HT-29 (cell line): ENCODE data around the gene FOXN3. TPM values are rescaled to one million over a fixed set of nuclear protein-coding genes. Genes with fewer than 3 reads are reported as not detected.
A peak's percentile ranks its signal among the peaks of the same experiment; 100 is the strongest.

ENCODE experiments used
- DNase-seq: peaks from one replicate; pipeline ENCODE4 v3.0.0-alpha.2; 2015; ENCODE audit warnings: low spot score
- total RNA-seq: library from RNA; depleted of rRNA; stranded (reverse); fragments of >200 nt; shearing (Covaris generic); gene quantifications from 2 replicates; pipeline ENCODE4 v1.2.3, GENCODE V29; 2014

Gene FOXN3
- total RNA-seq, 1 experiment from 2014 or later, result 9.4 TPM

DNA sequence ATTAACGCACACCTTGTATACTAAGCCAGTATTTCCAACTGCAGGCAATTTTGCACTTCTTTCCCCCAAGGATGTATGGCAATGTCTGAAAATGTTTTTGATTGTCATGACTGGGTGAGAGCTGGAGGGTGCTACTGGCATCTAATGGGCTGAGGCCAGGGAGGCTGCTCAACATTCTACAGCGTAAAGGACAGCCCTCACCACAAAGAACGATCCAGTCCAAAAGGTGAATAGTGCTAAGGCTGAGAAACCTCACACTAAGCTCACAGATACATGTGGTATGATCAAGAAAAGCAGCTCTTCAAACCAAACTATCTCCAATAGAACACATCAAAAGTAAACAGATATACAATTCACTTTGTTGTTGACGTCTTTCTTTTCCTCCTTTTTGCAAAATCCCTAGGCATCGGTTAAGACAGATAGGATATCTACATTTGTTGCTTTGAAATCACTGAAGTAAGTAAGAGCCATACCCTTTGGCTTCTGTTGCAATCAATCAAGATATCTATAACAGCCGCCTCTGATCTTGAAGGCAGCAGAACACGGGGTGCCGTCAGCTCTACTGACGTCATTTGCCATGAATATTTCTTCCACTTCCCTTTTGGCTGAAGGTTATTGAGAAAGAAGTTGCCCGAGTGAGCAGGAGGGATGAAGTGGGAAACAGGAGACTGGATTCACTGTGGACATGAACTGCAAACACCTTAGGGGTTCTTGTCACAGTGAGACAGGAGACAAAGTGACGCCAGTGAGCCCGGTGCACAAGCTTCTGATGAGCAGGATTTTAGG is 218.3 kb downstream of the FOXN3 start:
- no peak for DNase-seq

DNA sequence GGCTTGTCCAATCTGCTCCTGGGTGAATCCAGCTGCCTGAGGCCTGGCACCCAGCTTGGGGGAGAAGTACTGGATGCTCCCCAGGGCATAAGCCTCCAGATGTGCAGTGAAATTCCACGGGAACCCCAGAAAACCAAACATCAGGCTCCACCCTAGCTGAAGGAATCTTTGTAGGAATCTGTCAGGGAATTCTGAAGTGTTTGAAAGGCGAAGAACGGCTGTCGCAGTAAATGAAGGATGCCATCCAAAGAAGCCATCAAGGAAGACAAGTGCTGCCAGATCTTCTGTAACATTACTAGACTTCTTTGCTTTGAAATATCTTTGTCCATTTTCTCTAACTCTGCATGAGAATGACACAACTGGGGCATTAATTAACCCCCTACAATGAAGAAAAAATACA is 219.4 kb downstream of the FOXN3 start:
- DNase-seq, result no peak

DNA sequence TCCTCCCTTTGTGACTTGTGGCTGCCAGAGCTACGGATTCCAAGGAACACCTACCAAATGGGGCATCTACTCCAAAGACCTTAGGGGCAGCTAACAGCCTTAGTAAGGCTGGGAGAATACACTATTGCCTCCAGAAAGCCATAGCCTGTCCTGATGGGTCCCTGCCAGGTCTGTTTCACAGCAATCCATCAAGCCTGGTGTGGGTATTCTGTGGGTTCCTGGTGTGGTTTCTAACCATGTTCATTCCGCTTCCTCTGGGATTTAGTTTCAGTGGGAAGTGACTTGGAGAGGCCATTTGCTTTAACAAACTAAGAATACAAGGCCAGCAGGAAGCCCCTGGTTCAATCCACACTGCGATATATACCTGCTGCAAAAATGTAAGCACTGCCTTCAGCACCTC is 220.5 kb downstream of the FOXN3 start:
- DNase-seq, result no peak

DNA sequence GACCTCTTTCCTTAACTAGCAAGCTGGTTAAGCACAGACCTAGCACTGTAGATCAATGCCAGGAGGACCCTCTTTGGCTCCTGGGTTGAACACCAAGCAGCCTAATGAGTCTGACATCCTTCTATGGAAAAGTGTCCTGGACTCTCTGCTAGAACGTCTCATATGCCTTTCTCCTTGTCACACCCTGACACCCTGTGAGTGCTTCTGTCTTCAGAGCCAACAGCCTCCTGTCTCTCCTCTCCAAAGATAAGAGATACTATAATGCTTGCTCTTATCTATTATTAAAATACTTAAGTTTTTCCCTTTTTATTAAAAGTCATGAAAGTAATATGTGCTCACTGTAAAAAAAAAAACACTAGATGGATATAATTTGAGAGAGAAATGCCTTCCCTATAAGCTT is 222.7 kb downstream of the FOXN3 start:
- DNase-seq, result no peak

DNA sequence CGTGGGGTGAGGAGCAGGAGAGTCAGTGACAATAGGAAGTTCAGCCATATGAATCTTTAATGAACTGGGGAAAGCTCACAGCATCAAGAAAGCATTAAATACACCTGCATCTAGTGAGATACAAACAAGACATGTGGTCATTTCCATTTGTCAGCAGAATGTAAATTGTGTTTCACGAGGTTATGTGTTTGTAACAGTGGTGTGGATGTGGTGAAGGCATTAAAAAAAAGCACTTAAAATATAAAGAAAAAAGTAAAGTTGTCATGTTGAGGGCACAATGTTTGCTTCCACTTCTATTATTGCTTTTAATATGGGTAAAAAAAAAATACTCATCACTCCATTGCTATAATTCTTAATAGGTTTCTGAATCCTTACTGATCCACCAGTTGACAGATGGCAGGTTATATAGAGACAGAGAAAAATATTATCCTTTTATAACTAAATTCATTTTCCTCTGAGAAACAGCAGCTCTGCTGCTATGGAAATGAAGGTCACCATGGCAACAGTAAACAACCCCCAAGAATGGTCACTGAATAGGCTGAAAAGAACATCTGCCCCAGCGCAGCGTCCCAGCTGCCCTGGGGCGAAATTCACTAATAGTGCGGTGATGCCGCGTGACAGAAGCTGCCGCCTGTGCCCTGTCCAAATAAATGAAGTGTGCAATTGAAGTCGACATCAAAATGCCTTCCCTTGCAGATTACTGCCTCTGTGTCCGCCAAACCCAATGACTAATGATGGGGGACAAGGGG is 226.1 kb downstream of the FOXN3 start:
- DNase-seq, result no peak

DNA sequence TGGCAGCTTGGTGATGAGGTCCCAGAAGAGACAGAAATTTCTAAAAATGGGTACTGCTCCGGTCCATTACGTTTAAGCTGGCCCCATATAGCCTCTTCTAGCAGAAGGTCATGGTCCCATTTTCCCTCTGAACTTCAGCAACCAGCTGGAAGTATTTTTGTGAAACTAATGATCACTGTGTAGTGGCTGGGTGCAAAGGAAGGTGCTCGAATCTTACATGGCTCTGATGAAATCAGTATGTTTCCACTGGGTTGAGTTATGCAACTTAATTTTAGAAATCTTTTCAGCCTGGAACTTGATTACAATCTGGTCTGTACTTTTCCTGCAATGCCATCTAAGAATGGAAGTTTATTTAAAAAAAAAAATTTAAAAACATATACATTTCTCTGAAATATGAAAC is 228.5 kb downstream of the FOXN3 start:
- DNase-seq, result no peak

DNA sequence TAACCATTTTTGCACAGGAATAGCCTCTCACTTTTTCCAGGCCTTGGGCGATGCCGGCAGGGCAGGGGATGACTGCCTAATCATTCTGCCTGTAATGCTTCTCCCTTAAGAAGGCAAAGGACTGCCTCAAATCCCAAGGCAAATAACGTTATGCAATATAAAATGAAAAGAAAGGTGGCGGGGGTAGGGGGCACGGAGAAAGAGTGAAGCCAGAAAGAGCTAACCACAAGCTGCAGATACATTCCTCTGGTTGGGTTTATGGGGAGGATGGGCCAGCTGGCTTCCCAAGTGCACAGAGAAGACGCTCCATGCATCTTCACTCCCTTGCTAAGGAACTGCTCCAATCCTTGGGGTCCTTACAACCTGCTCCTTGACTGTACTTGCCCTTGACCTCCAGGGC is 229.5 kb downstream of the FOXN3 start:
- DNase-seq, result no peak

DNA sequence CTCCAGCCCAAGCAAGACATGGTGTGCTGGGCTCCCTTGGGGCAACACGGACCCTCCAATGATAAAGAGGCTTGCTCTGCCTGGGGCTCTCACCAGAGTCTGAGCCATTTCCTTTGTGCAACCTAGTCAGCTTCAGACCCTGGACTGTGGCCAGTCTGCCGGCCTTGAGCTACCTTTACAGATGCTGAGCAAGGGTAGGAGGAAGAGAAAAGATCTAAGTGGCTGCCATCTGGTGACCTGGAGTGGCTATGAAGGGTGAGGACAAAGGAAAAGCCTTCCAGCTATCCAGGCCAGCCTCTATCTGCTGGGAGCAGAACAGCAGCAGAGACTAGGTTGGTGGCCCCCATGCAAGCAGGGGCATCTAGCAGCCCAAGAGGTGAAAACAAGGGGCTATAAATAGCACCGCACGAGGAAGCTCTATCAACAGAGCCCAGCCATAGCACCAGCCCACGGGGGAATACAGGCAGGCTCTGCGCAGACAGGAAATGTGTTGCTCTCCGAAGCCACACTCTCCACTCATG is 230.1 kb downstream of the FOXN3 start:
- peak; percentile 4 for DNase-seq

DNA sequence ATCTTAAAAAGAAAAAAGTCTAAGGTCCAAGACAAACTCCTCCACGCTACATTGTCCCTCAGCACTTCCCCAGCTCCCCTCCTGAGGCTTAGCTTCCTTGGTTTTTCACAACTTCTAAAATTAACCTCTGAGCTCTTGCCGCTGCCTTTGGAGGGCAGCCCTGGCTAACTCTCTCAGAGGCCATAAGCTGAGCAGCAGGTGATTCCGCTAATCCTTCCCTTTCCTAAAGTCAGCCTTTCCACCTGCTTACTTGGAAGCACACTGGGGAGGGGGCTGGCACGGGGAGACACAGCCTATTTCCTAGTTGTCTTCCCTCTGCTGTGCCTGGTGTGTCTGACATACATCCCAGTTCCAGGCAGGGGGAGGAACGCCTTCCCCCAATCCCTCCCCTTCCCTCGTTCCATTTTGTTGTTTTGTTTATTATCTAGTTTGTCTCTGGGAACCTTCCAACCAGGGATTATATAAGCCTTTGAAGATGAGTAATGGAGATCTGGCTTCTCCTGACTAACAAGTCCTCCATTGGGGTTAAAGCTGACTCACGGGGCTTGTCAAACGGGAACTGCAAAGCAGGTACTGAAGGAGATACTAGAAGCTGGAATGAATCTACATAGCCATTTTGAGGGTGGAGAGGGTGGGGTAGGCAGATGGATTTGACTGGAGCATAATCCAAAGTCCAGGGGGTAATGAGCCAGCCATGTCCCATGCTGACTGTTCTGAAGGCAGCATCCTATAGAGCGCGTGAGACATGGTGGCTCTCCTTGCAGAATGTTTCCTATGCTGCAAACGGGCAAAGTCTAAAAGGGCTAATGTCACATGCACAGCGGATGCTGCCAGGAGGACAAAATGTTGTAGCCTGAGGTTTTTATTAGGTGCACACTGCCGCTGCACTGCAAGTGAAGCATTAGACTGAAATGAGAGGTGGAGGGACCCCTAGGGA is 230.8 kb downstream of the FOXN3 start:
- peak; percentile 63 for DNase-seq

DNA sequence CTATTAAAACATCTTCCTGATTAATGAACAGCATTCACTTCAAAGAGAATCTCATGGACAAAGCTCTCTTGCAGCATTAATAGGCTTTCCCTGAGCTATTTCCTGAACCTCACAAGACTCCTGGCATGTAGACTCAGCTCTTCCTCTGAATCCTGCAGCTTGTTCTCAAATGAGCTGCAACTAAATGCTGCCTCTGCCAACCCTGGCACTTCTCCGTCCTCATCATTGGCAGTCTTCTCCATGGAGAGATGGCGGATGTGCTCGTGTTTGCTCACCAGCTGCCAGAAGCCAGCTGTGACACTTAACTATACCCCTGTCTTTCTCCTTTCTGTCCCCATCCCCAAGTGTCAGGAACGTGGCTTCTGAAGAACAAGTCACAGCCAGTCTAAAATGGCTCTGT is 232.1 kb downstream of the FOXN3 start:
- no peak for DNase-seq

DNA sequence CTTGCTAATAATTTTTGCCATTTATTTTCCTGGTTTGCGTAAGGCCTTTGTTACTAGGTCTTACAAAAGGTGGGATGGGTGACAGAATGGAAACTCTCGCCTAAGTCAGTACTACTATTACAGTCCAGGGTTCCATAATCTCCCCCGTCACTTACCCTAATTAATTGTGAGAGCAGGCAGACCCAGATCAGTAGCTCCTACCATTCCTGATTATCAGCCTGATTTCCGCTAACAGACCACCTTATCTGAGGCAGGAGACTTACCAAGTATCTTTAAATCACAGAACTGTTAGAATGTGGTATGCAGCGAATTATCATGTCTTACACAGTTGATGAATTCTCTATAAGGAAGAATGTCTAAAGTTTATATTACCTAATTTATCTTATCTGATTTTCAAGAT is 234.7 kb downstream of the FOXN3 start:
- DNase-seq, result no peak

DNA sequence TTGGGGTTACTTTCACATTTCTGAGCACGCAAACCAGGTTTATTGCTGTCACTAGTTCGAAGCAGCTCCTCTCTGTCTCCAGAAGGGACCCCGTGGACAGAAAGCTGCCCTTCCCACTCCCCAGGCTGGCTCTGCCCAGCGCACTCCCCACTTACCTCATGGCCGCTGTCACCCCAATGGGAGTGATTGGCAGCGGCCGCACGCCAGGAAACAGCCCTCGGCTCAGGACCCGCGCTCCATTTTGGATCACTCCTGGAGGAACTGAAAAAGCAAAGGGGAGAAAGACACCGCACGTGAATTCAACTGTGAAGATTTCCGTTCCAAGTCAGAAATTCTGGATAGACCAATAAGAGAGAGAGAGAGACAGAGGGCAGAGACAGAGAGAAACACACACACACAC is 236.5 kb downstream of the FOXN3 start:
- DNase-seq, result no peak

DNA sequence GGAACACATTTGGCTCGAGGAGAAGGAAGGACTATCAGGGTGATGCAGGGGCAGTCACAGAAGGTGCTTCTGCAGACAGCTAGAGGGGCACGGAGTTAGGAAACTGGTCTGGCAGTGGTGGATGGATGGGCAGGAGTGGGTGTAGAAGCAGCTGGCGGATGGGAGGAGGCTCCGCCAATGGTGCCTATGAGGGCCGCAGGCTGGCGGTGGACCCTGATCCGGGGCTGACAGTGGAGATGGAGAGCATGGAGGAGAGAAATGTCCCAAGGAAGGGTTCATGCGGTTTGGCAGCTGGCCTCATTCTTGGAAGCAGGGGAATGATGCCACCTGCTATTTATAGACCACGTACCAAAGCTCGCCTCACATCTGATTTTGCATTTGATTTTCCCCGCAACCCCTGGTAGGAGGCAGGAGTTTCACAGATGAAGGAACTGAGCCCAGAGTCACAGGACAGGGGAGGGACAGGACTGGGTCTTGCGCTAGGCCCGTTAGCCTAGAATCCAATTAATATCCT is 237.1 kb downstream of the FOXN3 start:
- DNase-seq, result no peak

DNA sequence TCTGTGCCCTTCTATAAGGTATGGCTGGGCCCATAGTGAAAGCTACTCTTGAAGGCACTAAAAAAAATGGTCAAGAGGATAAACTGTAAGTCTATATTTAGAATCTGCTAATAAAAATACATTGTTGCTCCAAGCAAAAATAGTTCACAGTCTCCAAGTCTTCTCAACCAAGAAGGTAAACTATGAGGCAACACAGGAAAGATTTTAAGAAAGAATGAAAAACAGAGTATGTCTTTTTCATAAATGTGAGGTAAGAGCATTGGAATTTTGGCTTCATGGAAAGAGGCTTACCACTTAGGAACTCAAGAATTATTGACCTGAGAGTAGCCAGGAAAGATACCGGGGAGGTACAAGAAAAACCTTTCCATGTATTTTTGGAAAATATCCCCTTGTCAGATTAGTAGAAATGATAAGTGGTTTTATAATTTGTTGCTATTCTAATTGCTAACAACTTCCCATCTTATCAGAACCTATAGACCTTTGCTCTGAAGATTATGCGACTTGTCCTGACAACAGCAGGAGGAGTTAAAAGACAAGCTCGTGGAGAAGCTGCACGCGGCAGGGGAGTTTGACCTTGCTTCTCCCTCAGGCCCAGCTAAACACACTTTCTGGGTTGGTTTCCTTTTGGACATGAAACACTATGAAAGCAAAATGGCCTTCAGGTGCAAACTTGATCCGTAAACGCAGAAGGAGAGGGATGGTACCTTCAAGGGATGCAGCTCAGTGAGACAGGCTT is 238.1 kb downstream of the FOXN3 start:
- no peak for DNase-seq

DNA sequence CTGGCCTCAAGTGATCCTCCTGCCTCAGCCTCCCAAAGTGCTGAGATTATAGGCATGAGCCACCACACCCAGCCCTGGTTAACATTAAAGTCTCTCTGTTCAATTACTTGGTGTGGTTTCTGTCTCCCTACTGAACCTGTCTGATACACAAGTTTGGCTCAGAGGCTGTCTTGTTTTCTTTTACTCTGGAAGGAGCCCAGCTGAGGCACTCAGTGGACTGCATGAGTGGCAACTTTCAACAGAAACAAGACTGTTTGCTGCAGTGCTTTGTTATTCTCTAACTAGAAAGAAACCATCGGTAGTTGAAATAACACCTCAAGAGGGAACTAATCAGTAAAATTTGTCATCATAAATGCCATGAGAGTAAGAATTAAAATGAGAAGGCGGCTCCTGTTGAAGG is 238.7 kb downstream of the FOXN3 start:
- DNase-seq, result no peak

DNA sequence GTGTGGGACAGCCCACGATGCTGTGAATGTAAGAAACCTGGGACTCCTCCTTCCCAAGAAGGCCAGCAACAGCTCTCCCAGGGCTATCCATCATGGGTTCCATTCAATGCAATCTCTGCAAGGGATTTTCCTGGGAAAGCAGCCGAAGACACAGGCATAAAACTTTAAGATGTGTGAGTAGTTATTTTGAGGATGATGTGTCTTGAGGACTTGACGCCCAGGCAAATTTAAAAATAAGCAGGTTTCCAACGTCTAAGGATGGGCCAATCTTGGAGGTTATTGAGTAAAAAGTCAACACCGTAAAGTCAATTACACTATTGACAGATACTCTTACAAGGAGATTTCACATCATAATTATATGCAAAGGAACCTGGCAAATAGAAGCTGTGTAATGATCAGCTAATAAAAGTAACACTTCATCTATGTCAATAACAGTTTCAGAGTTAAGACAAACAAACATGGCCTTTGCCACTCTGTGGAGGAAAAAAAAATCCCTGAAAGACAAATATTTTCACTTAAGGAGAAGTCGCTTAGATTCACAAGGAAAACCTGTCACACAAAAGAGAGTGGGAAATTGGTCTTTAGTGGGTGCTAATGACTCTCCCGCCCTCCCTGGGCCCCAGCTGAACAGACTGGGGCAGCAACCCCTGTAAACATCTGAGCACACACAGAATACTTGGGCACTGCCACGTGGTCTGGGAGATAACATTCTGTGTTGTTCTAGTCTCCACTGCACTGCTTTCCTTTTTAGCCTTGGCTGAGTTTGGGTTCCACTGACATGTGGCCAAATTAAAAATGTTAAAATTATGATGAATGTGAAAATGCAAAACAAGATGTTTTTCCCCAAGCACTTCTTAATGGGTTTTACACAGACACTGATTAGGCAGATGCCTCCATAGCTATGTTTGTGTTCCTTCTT is 240.9 kb downstream of the FOXN3 start:
- peak; percentile 2 for DNase-seq

DNA sequence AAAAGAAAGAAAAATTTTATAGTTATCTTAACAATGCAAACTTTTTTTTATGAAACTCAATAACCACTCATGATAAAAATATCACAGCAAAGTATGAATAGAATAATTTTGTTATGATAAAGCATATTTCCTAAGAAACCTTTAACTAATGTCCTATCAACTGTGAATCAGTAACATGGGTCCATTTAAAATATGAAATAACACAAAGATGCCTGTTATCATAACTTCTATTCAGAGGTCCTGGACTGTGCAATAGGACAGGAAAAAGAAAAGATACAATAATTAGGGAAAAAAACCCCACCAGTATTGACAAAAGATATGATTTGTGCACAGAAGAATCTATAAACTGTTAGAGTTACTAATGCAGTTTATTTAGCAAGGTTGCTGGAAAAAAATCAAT is 245.4 kb downstream of the FOXN3 start:
- DNase-seq, result no peak

DNA sequence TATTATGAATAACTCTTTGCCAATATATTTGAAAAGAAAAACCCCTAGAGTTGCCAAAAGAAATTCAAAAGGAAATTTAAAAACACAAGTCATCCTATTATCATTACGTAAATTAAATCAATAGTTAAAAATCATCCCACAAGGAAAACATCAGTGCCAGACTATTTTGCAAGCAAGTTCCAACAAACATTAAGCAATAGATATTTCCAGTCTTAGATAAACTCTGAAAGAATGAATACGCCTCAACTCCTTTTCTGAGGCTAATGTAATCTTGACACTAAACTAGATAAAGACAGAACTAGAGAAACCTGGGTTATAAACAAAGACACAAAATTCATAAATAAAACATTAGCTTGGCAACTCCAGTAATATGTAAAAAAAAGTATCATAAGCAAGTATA is 245.9 kb downstream of the FOXN3 start:
- DNase-seq, result no peak

DNA sequence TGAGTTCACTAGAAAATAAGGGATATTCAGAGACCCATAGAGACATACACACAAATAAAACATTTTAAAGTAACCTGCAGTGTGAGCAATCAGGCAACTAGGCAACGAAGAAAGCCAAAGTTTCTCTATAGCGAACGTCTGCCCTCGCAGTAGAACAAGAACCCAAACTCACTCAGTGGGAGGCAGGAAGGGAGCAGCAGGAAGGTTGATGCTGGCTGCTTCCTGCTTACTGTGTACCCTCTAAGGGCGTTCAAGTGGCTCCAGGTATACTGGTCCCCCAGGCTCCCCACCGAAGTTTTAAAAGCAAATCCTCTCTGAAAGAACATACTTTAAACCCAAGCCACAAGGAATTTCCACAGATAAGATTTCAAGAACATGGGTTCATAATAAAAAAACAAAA is 249.3 kb downstream of the FOXN3 start:
- no peak for DNase-seq

DNA sequence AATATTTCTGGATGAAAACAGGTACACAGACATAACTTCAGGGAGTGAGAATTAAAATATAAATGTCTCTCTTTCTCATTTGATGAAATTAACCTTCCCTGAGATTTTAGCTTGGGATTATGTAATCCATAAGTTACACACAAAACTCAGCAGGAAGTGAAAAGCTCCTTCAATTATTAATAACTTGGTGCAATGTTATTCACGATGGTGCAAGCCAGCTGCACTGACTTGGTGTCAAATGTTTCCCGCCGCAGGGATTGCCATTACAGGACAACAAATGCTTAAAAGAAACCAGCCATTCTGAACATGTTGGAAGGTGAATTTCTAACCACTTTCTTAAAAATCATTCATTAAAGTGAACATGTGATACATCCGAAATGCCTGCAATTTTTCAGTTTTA is 250.4 kb downstream of the FOXN3 start:
- no peak for DNase-seq
